ACC112 (cell line): Measurements from ENCODE around the gene RNF175.
"Not testable (repeated sequence)": the region's sequence is repeated elsewhere in the genome, so short reads cannot be mapped to it uniquely, and the experiment has no call there.

Experiments used
- H2AFZ ChIP-seq: fragments of 200-600 bp; sonication (generic); one replicate; pipeline ENCODE4 v1.6.0; 2017; ENCODE audit warnings: antibody characterized with exemption, low read length; ENCODE audit not compliant: unreplicated experiment
- H3K27ac ChIP-seq: fragments of 200-600 bp; sonication (generic); 2 replicates; pipeline ENCODE4 v1.5.1; 2014; ENCODE audit warnings: low read depth, mild to moderate bottlenecking, antibody characterized with exemption, low read length, moderate library complexity
- H3K27me3 ChIP-seq: fragments of 200-600 bp; sonication (generic); 2 replicates; pipeline ENCODE4 v1.6.1; 2014; ENCODE audit warnings: mild to moderate bottlenecking, antibody characterized with exemption, low read length, moderate library complexity, mixed read lengths; ENCODE audit not compliant: insufficient read depth
- H3K36me3 ChIP-seq: fragments of 200-600 bp; sonication (generic); 2 replicates; pipeline ENCODE4 v1.6.1; 2016; ENCODE audit warnings: mild to moderate bottlenecking, antibody characterized with exemption, low read length, moderate library complexity, mixed read lengths; ENCODE audit not compliant: insufficient read depth
- H3K4me1 ChIP-seq: fragments of 200-600 bp; sonication (generic); one replicate; pipeline ENCODE4 v1.6.1; 2016; ENCODE audit warnings: low read length, mixed read lengths; ENCODE audit not compliant: insufficient read depth, unreplicated experiment, control insufficient read depth
- H3K4me3 ChIP-seq: fragments of 200-600 bp; sonication (generic); 2 replicates; pipeline ENCODE4 v1.5.1; 2014; ENCODE audit warnings: mild to moderate bottlenecking, low read depth, low read length
- H3K79me2 ChIP-seq: fragments of 200-600 bp; sonication (generic); one replicate; pipeline ENCODE4 v1.6.0; 2016; ENCODE audit warnings: low read length; ENCODE audit not compliant: control insufficient read depth, unreplicated experiment, insufficient read depth

The RNF175 gene

DNA sequence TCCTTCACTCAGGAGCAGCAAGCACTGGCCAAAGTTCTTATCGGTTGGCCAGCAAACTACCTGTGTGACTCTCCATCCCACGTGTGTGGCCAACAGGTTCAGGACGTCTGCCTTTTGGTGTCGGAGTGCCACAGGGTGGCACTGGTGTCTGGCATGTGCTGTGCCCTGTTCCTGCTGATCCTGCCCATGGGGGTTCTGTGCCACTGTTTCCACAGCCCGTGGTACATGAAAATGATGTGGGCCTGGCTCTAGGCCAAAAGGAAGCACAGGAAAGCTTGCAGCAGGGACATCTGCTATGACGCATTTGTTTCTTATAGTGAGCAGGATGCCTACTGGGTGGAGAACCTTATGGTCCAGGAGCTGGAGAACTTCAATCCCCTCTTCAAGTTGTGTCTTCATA, 80.3 kb downstream of the RNF175 start:
- Histone ChIP-seq H2AFZ (no peak overlapping the region), H3K79me2 (no peaks in the 10 kb centered on the region), H3K4me1 (peaks cover 17% of the 10 kb centered on the region), H3K27ac (no peak overlapping the region), H3K4me3 (no peak overlapping the region), H3K36me3 (no peaks in the 10 kb centered on the region), H3K27me3 (peaks cover 30% of the 10 kb centered on the region)

DNA sequence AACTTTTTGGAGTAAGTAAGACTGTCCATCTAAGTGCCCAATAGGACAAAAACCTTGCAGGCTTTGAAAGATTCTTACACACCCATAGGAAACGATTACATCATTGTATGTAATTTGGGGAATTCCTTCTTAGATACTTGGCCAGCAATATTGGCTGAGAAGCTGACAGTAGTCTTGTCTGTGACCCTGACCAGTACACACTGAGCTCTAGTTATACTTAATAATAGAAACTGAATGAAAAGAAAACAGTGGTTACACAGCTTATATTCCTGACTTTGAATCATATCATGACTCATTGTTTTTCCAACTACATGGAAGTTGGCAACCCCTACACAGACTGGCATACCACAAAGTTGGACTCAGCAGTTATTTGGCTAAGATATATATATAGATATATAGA, 82.8 kb downstream of the RNF175 start:
- Histone ChIP-seq H3K79me2 (no peaks in the 10 kb centered on the region), H3K4me3 (no peak overlapping the region), H3K27ac (peak overlapping the region; percentile 81), H3K36me3 (no peaks in the 10 kb centered on the region), H3K4me1 (peaks cover 17% of the 10 kb centered on the region), H2AFZ (no peak overlapping the region), H3K27me3 (peaks cover 11% of the 10 kb centered on the region)

DNA sequence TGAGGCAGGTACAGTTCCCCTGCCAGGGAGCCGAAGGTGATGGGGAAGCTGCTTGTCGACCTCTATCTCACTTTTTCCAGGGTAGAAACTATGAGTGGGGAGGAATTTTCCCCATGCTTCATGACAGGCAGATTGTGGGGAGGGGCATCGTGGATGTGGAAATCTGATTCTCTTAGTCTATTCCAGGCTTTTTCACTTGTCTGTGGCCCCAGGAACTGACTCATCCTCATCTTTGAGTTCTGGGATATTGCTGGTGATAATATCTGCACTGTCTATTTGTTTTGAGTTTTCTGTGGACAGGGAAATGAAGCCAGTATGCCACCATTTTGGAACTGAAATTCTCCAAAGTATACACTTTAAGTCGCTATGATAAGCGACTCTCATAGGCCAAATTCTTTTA, 83.3 kb downstream of the RNF175 start:
- Histone ChIP-seq H3K79me2 (no peaks in the 10 kb centered on the region), H3K27me3 (peaks cover 11% of the 10 kb centered on the region), H2AFZ (no peak overlapping the region), H3K36me3 (no peaks in the 10 kb centered on the region), H3K27ac (peak overlapping the region; percentile 81), H3K4me3 (peak overlapping the region; percentile 38; the same call in 1 of the 2 replicates), H3K4me1 (peaks cover 17% of the 10 kb centered on the region)

DNA sequence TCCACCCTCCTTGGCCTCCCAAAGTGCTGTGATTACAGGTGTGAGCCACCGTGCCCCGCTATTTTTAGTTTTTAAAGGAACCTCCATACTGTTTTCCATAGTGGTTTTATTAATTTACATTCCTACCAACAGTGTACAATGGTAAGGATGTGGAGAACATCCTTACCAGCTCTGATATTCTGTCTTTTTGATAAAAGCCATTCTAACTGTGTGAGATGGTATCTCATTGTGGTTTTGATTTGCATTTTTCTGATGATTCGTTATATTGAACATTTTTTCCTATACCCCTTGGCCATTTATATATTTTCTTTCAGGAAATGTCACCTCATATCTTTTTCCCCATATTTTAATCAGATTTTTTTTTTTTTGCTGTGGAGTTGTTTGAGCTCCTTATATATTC, 90.0 kb downstream of the RNF175 start:
- Histone ChIP-seq H3K36me3 (no peaks in the 10 kb centered on the region), H3K4me3 (no peak overlapping the region), H3K27ac (no peak overlapping the region), H2AFZ (no peak overlapping the region), H3K79me2 (no peaks in the 10 kb centered on the region), H3K27me3 (peaks cover 17% of the 10 kb centered on the region; the same call in 1 of the 2 replicates), H3K4me1 (no peaks in the 10 kb centered on the region)

DNA sequence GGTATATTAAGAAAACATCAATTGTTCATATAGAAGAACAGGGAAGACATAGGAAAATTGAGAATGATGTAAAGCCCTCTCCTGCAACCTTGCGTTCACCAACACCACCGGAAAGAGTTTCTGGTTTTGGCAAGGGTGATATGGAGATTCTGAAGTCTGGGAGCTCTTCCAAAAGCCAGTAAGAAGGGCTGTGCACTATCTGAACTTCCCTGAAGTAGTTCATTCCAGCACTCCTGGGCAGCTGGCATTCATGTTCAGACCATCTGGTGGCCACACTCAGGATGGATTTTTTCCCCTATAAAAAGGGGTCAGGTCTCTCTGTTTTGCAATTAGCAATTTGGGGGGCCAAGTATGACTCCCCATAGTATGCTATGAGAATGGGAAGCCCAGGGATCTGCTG, 91.2 kb downstream of the RNF175 start:
- Histone ChIP-seq H3K27me3 (peaks cover 17% of the 10 kb centered on the region; the same call in 1 of the 2 replicates), H2AFZ (no peak overlapping the region), H3K4me3 (no peak overlapping the region)

DNA sequence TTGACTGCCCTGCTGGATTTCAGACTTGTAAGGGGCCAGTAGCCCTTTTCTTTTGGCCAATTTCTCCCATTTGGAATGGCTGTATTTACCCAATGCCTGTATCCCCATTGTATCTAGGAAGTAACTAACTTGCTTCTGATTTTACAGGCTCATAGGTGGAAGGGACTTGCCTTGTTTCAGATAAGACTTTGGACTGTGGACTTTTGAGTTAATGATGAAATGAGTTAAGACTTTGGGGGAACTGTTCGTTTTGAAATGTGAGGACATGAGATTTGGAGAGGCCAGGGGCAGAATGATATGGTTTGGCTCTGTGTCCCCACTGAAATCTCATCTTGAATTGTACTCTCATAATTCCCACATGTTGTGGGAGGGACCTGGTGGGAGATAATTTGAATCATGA, 93.3 kb downstream of the RNF175 start:
- not testable (repeated sequence) for H2AFZ ChIP-seq, H3K36me3 ChIP-seq, H3K4me1 ChIP-seq, H3K79me2 ChIP-seq, H3K4me3 ChIP-seq, H3K27ac ChIP-seq
- peaks cover 17% of the 10 kb centered on the region; the same call in 1 of the 2 replicates for H3K27me3 ChIP-seq

More for the DNA sequence above, 91.2 kb downstream of the RNF175 start:
- Histone ChIP-seq H3K79me2 (no peaks in the 10 kb centered on the region), H3K4me1 (no peaks in the 10 kb centered on the region), H3K27ac (no peak overlapping the region), H3K36me3 (no peaks in the 10 kb centered on the region)

DNA sequence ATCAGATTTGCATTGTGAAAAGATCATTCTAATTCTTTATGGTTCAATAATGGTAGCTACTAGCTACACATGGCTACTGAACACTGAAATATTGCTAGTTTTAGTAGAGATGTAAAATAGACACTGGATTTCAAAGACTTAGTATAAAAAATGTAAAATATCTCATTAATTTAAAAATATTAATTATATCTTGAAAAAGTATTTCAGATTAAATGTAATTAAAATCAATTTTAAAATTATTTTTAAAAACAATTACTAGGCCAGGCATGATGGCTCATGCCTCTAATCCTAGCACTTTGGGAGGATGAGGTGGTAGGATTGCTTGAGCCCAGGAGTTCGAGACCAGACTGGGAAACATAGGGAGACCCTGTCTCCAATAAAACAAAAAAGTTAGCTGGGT, 96.2 kb downstream of the RNF175 start:
- H3K4me1 ChIP-seq: peaks cover 21% of the 10 kb centered on the region
- no peaks in the 10 kb centered on the region for H3K36me3 ChIP-seq
- H2AFZ ChIP-seq: no peak overlapping the region
- no peak overlapping the region for H3K4me3 ChIP-seq
- H3K27me3 ChIP-seq: peaks cover 11% of the 10 kb centered on the region; the same call in 1 of the 2 replicates
- no peaks in the 10 kb centered on the region for H3K79me2 ChIP-seq
- H3K27ac ChIP-seq: no peak overlapping the region

DNA sequence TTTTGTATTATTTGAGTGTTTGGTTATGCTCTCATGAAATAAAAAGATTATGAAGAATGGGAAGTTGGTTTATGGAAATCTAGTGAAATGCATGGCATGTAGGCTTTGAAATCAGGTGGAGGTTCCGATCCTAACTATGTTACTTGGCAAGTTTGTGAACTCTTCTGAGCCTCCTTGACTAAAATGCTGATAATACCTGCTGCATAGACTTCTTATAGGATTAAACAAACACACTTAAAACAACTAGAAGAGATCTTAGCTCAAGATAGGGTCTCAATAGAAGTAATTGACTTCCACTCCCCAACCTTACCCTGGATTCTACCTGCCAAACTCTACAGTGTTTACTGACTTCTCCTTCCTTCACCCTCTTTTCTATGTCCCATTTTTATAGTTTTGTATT, 97.9 kb downstream of the RNF175 start:
- Histone ChIP-seq H3K27me3 (no peaks in the 10 kb centered on the region), H2AFZ (no peak overlapping the region), H3K4me1 (peaks cover 22% of the 10 kb centered on the region), H3K36me3 (no peaks in the 10 kb centered on the region), H3K79me2 (no peaks in the 10 kb centered on the region), H3K4me3 (no peak overlapping the region), H3K27ac (peak overlapping the region; percentile 20; the same call in 1 of the 2 replicates)

DNA sequence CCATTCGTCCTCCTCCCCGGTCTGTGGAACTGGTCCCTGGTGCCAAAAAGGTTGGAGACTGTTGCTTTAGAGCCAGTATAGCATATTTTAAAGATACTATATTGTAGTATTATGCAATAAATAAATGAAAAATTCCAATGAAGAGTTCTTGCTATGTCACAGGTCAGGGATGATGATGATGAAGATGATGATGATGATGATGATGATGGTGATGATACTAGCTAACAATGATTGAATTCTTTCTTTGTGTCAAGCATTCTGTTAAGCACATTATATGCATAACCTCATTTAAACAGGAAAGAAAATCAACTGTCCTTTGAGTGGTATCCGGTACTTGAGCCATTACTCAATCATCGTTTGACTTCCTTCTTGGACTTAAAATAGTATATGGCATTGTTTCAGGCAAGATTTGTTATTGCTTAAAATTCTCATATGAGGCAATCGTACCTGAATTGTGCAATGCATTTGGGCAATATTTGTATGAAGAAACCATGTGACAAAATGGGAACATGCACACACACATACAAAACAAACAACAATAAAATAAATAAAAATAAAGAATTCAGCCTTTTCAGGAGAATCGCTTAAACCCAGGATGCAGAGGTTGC, 98.5 kb downstream of the RNF175 start:
- Histone ChIP-seq H2AFZ (no peak overlapping the region), H3K27ac (peak overlapping the region; percentile 20; the same call in 1 of the 2 replicates), H3K4me3 (no peak overlapping the region), H3K79me2 (no peaks in the 10 kb centered on the region), H3K27me3 (no peaks in the 10 kb centered on the region), H3K4me1 (peaks cover 27% of the 10 kb centered on the region), H3K36me3 (no peaks in the 10 kb centered on the region)
